Ureter (tissue), 1 donor: ENCODE data around the gene CYP39A1. TPM values are rescaled to one million over a fixed set of nuclear protein-coding genes. Genes with fewer than 3 reads are reported as not detected.
A peak's percentile ranks its signal among the peaks of the same experiment; 100 is the strongest.

Source experiments
- DNase-seq: peaks from one replicate; pipeline ENCODE4 v3.0.0-alpha.2; 2020; ENCODE audit warnings: low spot score
- total RNA-seq: library from RNA; stranded (reverse); gene quantifications from one replicate; pipeline ENCODE4 v1.2.4, GENCODE V29; 2023
- donor health status: DM: yes; HTN: yes; CAD: no.

The CYP39A1 gene
- total RNA-seq, 1 donor from 2014 or later, result 3.5 TPM

GRCh38 chr6:46517202-46517601, 135.4 kb downstream of the CYP39A1 start:
- no peak for DNase-seq

GRCh38 chr6:46513533-46513932, 139.1 kb downstream of the CYP39A1 start:
- DNase-seq, result no peak

- DNase-seq, result no peak
These were observed 141.3 kb downstream of the CYP39A1 start for GRCh38 chr6:46511320-46511719.

GRCh38 chr6:46510651-46511050, 142.0 kb downstream of the CYP39A1 start:
- peak; percentile 50 for DNase-seq

GRCh38 chr6:46509981-46510510, 142.6 kb downstream of the CYP39A1 start:
- no peak for DNase-seq

GRCh38 chr6:46509063-46509462, 143.6 kb downstream of the CYP39A1 start:
- DNase-seq, result no peak

- DNase-seq, result no peak
These were observed 145.2 kb downstream of the CYP39A1 start for GRCh38 chr6:46507426-46507825.

GRCh38 chr6:46505693-46506512, 146.7 kb downstream of the CYP39A1 start:
- DNase-seq, result peak; percentile 51

GRCh38 chr6:46504242-46504641, 148.4 kb downstream of the CYP39A1 start:
- DNase-seq, result no peak

GRCh38 chr6:46502486-46503119, 150.0 kb downstream of the CYP39A1 start:
- no peak for DNase-seq

GRCh38 chr6:46501136-46502089, 151.2 kb downstream of the CYP39A1 start:
- DNase-seq, result no peak

GRCh38 chr6:46500382-46500781, 152.2 kb downstream of the CYP39A1 start:
- DNase-seq, result no peak

Other genes with a start within 250 kb of the CYP39A1 start
- gene RCAN2, start 161.4 kb downstream of the CYP39A1 start, total RNA-seq, result 19.8 TPM
- gene SLC25A27, start 157 bp upstream of the CYP39A1 start, total RNA-seq, result 25.1 TPM
- gene TDRD6, start 35.1 kb upstream of the CYP39A1 start, total RNA-seq, result 0.73 TPM
- gene PLA2G7, start 82.6 kb upstream of the CYP39A1 start, total RNA-seq, result 4.6 TPM
- gene ANKRD66, start 94.1 kb upstream of the CYP39A1 start, total RNA-seq, result not detected
- not detected for gene MEP1A, start 140.6 kb upstream of the CYP39A1 start, total RNA-seq